ENCODE data around the gene SORT1. TPM values are rescaled to one million over a fixed set of nuclear protein-coding genes. Genes with fewer than 3 reads are reported as not detected.

Gene SORT1
- total RNA-seq, 1 experiment from 2014 or later, result 47.9 TPM

GRCh38 chr1:109423498-109423897 is 25.8 kb upstream of the SORT1 start:
- Histone ChIP-seq H2BK20ac (ENCODE audit: low read depth, low read length, poor library complexity, severe bottlenecking) (no peak overlapping the region), H3K4me1 (ENCODE audit: insufficient read depth, low read length) (no peaks in the 10 kb centered on the region; the same call in 1 of the 2 replicates), H4K20me1 (ENCODE audit: control insufficient read depth, insufficient read depth, insufficient read length) (no peaks in the 10 kb centered on the region), H2BK15ac (ENCODE audit: low read depth, low read length) (no peak overlapping the region), H2BK12ac (ENCODE audit: insufficient read length, low read depth, low read length) (no peak overlapping the region), H3K4me2 (ENCODE audit: insufficient read depth, insufficient read length, low read length) (no peak overlapping the region), H3K4ac (ENCODE audit: low read depth, low read length) (no peak overlapping the region), H4K91ac (ENCODE audit: insufficient read length, low read depth, low read length) (no peak overlapping the region), H4K5ac (ENCODE audit: insufficient read length, low read depth, low read length) (no peak overlapping the region), H4K8ac (replicated peaks; ENCODE audit: insufficient read length, low read depth, low read length) (no peak overlapping the region), H3K27ac (ENCODE audit: insufficient read length, low read depth, low read length) (no peak overlapping the region), H3K18ac (ENCODE audit: insufficient read length, low read depth, low read length) (no peak overlapping the region), H3K9ac (ENCODE audit: extremely low read depth, insufficient read length, low read length) (no peak overlapping the region), H3T11ph (ENCODE audit: low read length) (no peak overlapping the region), H3K27me3 (ENCODE audit: insufficient read depth, low read length) (no peaks in the 10 kb centered on the region), H3K23me2 (ENCODE audit: insufficient read length, low read depth, low read length, poor library complexity, severe bottlenecking) (peaks cover 2% of the 10 kb centered on the region), H2AK5ac (ENCODE audit: insufficient read length, low read length) (no peak overlapping the region), H2AFZ (ENCODE audit: low read length) (no peak overlapping the region), H3K56ac (ENCODE audit: insufficient read length, low read depth, low read length) (no peak overlapping the region), H3K14ac (ENCODE audit: insufficient read depth, low read length) (no peak overlapping the region), H3K23ac (ENCODE audit: insufficient read length, low read depth, low read length) (no peak overlapping the region), H3K79me2 (ENCODE audit: insufficient read depth, low read length) (peaks cover 18% of the 10 kb centered on the region; the same call in 1 of the 2 replicates), H2BK5ac (ENCODE audit: insufficient read length, low read length) (no peak overlapping the region), H3K9me3 (ENCODE audit: control insufficient read depth, low read depth, low read length) (no peaks in the 10 kb centered on the region), H3K79me1 (ENCODE audit: insufficient read depth, low read depth, low read length, poor library complexity, severe bottlenecking) (no peaks in the 10 kb centered on the region), H2BK120ac (ENCODE audit: low read depth, low read length, poor library complexity, severe bottlenecking) (no peak overlapping the region)
- Mint-ChIP-seq H3K9me3 (no peaks in the 10 kb centered on the region), H3K4me3 (no peak overlapping the region), H3K27me3 (ENCODE audit: low read depth) (no peaks in the 10 kb centered on the region), H3K27ac (peak overlapping the region in 1 of 3 experiments; percentile 5; a peak in 2 of 7 replicates), H3K36me3 (ENCODE audit: insufficient read depth in 1 of 3, low read depth in 3 of 3) (peaks cover 10 to 33% (median 26%) of the 10 kb centered on the region in 3 experiments; a peak in 6 of 7 replicates), H3K4me1 (peaks cover 18 to 21% of the 10 kb centered on the region in 2 experiments)
- WGBS (ENCODE audit: extremely low coverage, insufficient read length, low lambda C conversion rate), result no CpG with 5 or more reads among the region's 2 CpGs
- DNase-seq, result no peak
- no peak for TF ChIP-seq CTCF (conservative IDR thresholded peaks at IDR 0.05)
